K562 (cell line): ENCODE measurements around the gene ASB2. TPM values are rescaled to one million over a fixed set of nuclear protein-coding genes. Genes with fewer than 3 reads are reported as not detected.

Experiments used
- ATAC-seq: fragments of 200-7000 bp; cut with Tn5 transposase; 3 replicates; pipeline ENCODE4 v1.9.1; 2020; ENCODE audit warnings: moderate library complexity
- BruUV-seq: library from RNA; stranded (reverse); fragments of 400-500 nt; replicated peaks from 2 replicates; lab custom pipeline; 2021; lab: Mats Ljungman, UMichigan
- CTCF ChIA-PET: fragments of 300-600 bp; formaldehyde crosslinking; extraction: SDS; loops from one replicate; lab custom pipeline; 2021; ENCODE audit warnings: low intra/inter-chr PET ratio; lab: Yijun Ruan, JAX
- POLR2A ChIA-PET: fragments of 300-600, 350-650 bp; sonication (Branson Sonifier 250); formaldehyde crosslinking; extraction: SDS; loops from one replicate; lab custom pipeline; 2021; ENCODE audit warnings: antibody characterized with exemption, inconsistent platforms; lab: Yijun Ruan, JAX
- DNase-seq, 4 experiments: peaks; one replicate each; pipeline versions ENCODE4 v3.0.0 to v3.0.0-alpha.2; 2011 to 2018; ENCODE audit warnings: low spot score in 3 of 4, mixed read lengths in 3 of 4; ENCODE audit errors: extremely low read depth in 1 of 4
- FAIRE-seq: peaks from 2 replicates; lab custom pipeline; 2011; peaks lifted over from hg19 to GRCh38; lab: Jason Lieb, UNC
- H2AFZ ChIP-seq: 2 replicates; pipeline ENCODE4 v1.6.0; 2011; ENCODE audit warnings: low read depth, low read length, control low read depth, inconsistent platforms
- H3K27ac ChIP-seq: fragments of 200-600 bp; 3 replicates; pipeline ENCODE4 v1.8.0; 2011; ENCODE audit warnings: low read depth, mild to moderate bottlenecking, control low read depth, inconsistent platforms, low read length, moderate library complexity, mixed read lengths; ENCODE audit errors: extremely low read depth
- H3K27me3 ChIP-seq, 2 experiments: fragments of 300-600 bp in 1 of 2; 2 replicates in 1 of 2; 3 replicates in 1 of 2; pipeline versions ENCODE4 v1.6.0 to v1.8.0; 2011; ENCODE audit warnings: inconsistent platforms in 2 of 2, low read length in 2 of 2, mild to moderate bottlenecking in 1 of 2, mixed read lengths in 1 of 2, moderate library complexity in 1 of 2; ENCODE audit not compliant: control insufficient read depth in 2 of 2, insufficient read depth in 2 of 2
- H3K36me3 ChIP-seq: fragments of 300-600 bp; 3 replicates; pipeline ENCODE4 v1.8.0; 2011; ENCODE audit warnings: mild to moderate bottlenecking, low read length, inconsistent platforms; ENCODE audit not compliant: control insufficient read depth, insufficient read depth
- H3K4me1 ChIP-seq, 2 experiments: fragments of 200-600 bp in 1 of 2; replicated peaks in 1 of 2; 2 replicates in 1 of 2; 3 replicates in 1 of 2; pipeline versions ENCODE4 v1.5.1 to v1.8.0; 2011; ENCODE audit warnings: inconsistent platforms in 2 of 2, low read length in 2 of 2, mild to moderate bottlenecking in 1 of 2, mixed read lengths in 1 of 2, moderate library complexity in 1 of 2; ENCODE audit not compliant: control insufficient read depth in 2 of 2, insufficient read depth in 2 of 2
- H3K4me2 ChIP-seq: 2 replicates; pipeline ENCODE4 v1.6.1; 2011; ENCODE audit warnings: low read length, control low read depth, inconsistent platforms, mixed read lengths; ENCODE audit not compliant: insufficient read depth
- H3K4me3 ChIP-seq: fragments of 200-600 bp; sonication (generic), shearing (Covaris generic); 2 replicates; pipeline ENCODE4 v1.5.1; 2016; ENCODE audit warnings: control low read depth, inconsistent platforms
- H3K79me2 ChIP-seq: fragments of 200-600 bp; 3 replicates; pipeline ENCODE4 v1.8.0; 2011; ENCODE audit warnings: low read length, inconsistent platforms; ENCODE audit not compliant: control insufficient read depth, insufficient read depth
- H3K9ac ChIP-seq, 2 experiments: 2 replicates each; pipeline versions ENCODE4 v1.6.0 to v1.6.1; 2011; ENCODE audit warnings: low read depth in 2 of 2, low read length in 2 of 2, control low read depth in 1 of 2, inconsistent platforms in 1 of 2, mild to moderate bottlenecking in 1 of 2, mixed read lengths in 1 of 2; ENCODE audit not compliant: insufficient read depth in 1 of 2
- H3K9me1 ChIP-seq: one replicate; pipeline ENCODE4 v1.6.0; 2011; ENCODE audit warnings: inconsistent platforms, mild to moderate bottlenecking, low read length, moderate library complexity; ENCODE audit not compliant: control insufficient read depth, insufficient read depth
- H3K9me3 ChIP-seq: replicated peaks from 2 replicates; pipeline ENCODE4 v1.5.1; 2011; ENCODE audit warnings: low read depth, low read length, inconsistent platforms; ENCODE audit not compliant: control insufficient read depth, insufficient read depth
- H4K20me1 ChIP-seq: replicated peaks from 2 replicates; pipeline ENCODE4 v1.6.1; 2011; ENCODE audit warnings: low read length, inconsistent platforms, mixed read lengths; ENCODE audit not compliant: control insufficient read depth, insufficient read depth
- MTF1 ChIP-seq: fragments of 250-450 bp; sonication (Bioruptor Pico); IDR thresholded peaks from 2 replicates; pipeline ENCODE4 v1.9.0; 2021; ENCODE audit warnings: moderate library complexity, mild to moderate bottlenecking, inconsistent platforms, borderline replicate concordance
- TAF15 ChIP-seq: fragments of 200-400 bp; formaldehyde crosslinking; IDR thresholded peaks from 2 replicates; pipeline ENCODE4 v1.6.1; 2017; ENCODE audit warnings: mild to moderate bottlenecking, low read depth, low read length, moderate library complexity
- TGIF2 ChIP-seq: sonication (generic); formaldehyde crosslinking; IDR thresholded peaks from 2 replicates; pipeline ENCODE4 v1.8.1; 2022; ENCODE audit warnings: mild to moderate bottlenecking, missing genetic modification reagents, moderate library complexity
- TSC22D4 ChIP-seq: fragments of 450-650 bp; IDR thresholded peaks from 2 replicates; pipeline ENCODE4 v1.6.1; 2016; ENCODE audit warnings: missing genetic modification characterization, missing biosample characterization, control low read depth
- ZNF316 ChIP-seq: fragments of 450-650 bp; IDR thresholded peaks from 2 replicates; pipeline ENCODE4 v1.6.1; 2016
- WGBS: fragments of 100-300 bp; shearing (Covaris generic); methylation state at CpG from one replicate; pipeline ENCODE4 v1.1.6; 2016; ENCODE audit warnings: low coverage, mixed read lengths; ENCODE audit not compliant: insufficient coverage; ENCODE audit errors: missing lambda C conversion rate; 5-methylcytosine and 5-hydroxymethylcytosine counted together
- in situ Hi-C: fragments of 300-500 bp; cut with MboI; formaldehyde crosslinking; loops from 4 replicates; pipeline ENCODE4 v1.15.0; 2018; ENCODE audit warnings: inconsistent platforms, mixed read lengths
- intact Hi-C: fragments of 100-400 bp; cut with micrococcal nuclease; formaldehyde crosslinking; loops from 2 replicates; pipeline ENCODE4 v1.14.2; 2022
- polyA plus RNA-seq, 8 experiments: library from polyadenylated mRNA; depleted of rRNA in 4 of 8; stranded (reverse) in 5 of 8; unstranded in 3 of 8; fragments of >200 nt; fragmentation: Nextera tagmentation in 2 of 8; fragmentation: Illumina TruSeq in 1 of 8; extraction: Ambion mirVana in 2 of 8; extraction: Trizol in 1 of 8; gene quantifications; 2 replicates each; pipeline versions ENCODE4 v1.2.1 to v1.2.3, GENCODE V29; 2011 to 2014; ENCODE audit warnings: inconsistent platforms in 1 of 8, missing spikeins in 1 of 8
- total RNA-seq, 7 experiments: library from RNA; depleted of rRNA in 6 of 7; stranded (reverse); fragments of >200 nt in 6 of 7; fragmentation: Illumina TruSeq in 2 of 7; extraction: Trizol in 2 of 7; gene quantifications; 2 replicates each; pipeline versions ENCODE4 v1.2.1 to v1.2.3, GENCODE V29; 2011 to 2021; ENCODE audit warnings: low replicate concordance in 1 of 7
- TF ChIP-seq, protein P1 (sequence below): fragments of 250-450 bp; sonication (Bioruptor Pico); IDR thresholded peaks from 2 replicates; pipeline ENCODE4 v1.9.0; 2021; ENCODE audit warnings: mild to moderate bottlenecking, inconsistent platforms

Gene ASB2
- total and polyA plus RNA-seq, 9 of the 15 experiments (the other 6 are each of a cell fraction or from before 2014, with no cell fraction given): not detected

DNA sequence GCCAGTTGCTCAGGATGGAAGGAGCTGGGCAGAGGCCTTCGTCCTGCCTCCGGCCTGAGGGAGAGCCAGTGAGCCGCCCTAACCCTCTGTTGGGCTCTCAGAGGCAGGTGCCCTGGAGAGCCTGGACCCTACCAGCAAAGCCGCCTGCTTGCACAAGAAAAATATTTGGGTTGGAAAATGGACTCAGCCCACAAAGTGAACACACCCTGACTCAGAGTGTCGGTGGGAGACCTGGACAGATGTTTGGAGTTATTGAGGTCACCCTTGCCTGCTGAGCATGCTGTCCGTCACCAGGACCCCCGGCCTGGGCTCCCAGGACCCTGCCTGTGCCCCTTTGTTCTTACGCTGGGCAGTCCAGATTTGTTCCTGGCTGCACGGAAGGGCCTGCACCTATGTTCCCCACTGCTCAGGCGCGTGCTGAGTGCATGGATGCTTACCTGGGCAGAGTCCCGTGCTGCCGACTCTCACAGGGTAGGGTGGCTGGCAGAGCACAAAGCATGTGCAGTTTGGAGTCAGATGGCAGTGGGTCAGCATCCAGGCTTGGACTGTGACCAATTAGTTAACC lies 26.8 kb downstream of the ASB2 start:
- Histone ChIP-seq H3K27me3 (peaks cover 4 to 39% of the 10 kb centered on the region in 2 experiments; a peak in 3 of 5 replicates), H3K36me3 (no peaks in the 10 kb centered on the region), H3K9me3 (no peaks in the 10 kb centered on the region), H3K79me2 (no peaks in the 10 kb centered on the region), H3K27ac (no peak overlapping the region), H3K4me3 (no peak overlapping the region), H2AFZ (no peak overlapping the region), H3K9ac (no peak overlapping the region), H3K4me1 (peaks cover 0 to 4% of the 10 kb centered on the region in 2 experiments; a peak in 1 of 5 replicates), H3K4me2 (no peak overlapping the region), H4K20me1 (peaks cover 3% of the 10 kb centered on the region; the same call in 1 of the 2 replicates), H3K9me1 (no peaks in the 10 kb centered on the region)
- no TSS peak for BruUV-seq
- intact Hi-C loops (no loop called here), in situ Hi-C loops (no loop called here)
- POLR2A ChIA-PET: no interaction called here
- TF ChIP-seq, protein P1, sequence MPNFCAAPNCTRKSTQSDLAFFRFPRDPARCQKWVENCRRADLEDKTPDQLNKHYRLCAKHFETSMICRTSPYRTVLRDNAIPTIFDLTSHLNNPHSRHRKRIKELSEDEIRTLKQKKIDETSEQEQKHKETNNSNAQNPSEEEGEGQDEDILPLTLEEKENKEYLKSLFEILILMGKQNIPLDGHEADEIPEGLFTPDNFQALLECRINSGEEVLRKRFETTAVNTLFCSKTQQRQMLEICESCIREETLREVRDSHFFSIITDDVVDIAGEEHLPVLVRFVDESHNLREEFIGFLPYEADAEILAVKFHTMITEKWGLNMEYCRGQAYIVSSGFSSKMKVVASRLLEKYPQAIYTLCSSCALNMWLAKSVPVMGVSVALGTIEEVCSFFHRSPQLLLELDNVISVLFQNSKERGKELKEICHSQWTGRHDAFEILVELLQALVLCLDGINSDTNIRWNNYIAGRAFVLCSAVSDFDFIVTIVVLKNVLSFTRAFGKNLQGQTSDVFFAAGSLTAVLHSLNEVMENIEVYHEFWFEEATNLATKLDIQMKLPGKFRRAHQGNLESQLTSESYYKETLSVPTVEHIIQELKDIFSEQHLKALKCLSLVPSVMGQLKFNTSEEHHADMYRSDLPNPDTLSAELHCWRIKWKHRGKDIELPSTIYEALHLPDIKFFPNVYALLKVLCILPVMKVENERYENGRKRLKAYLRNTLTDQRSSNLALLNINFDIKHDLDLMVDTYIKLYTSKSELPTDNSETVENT (CRISPR knock-in tag): no peak
- no peak for TF ChIP-seq TAF15
- no peak for TF ChIP-seq TSC22D4
- no peak for TF ChIP-seq TGIF2 (CRISPR knock-in tag)
- no peak for TF ChIP-seq MTF1
- TF ChIP-seq ZNF316: no peak
- no peak for FAIRE-seq
- CTCF ChIA-PET: no interaction called here
- ATAC-seq: no peak
- WGBS: 0% methylated on average over 12 of the region's 13 CpGs
- DNase-seq: no peak
